Loucy (cell line): Measurements from ENCODE around the gene EIF3B.
"Not testable (repeated sequence)": the region's sequence is repeated elsewhere in the genome, so short reads cannot be mapped to it uniquely, and the experiment has no call there.

Experiments used
- H2AFZ ChIP-seq: fragments of 200-600 bp; sonication (generic); 2 replicates; pipeline ENCODE4 v1.6.0; 2016; ENCODE audit warnings: antibody characterized with exemption, mild to moderate bottlenecking, low read length, moderate library complexity
- H3F3A ChIP-seq: fragments of 200-600 bp; 2 replicates; pipeline ENCODE4 v1.6.0; 2016; ENCODE audit warnings: antibody characterized with exemption, low read depth, mild to moderate bottlenecking
- H3K27me3 ChIP-seq: fragments of 200-600 bp; sonication (generic); 2 replicates; pipeline ENCODE4 v1.6.1; 2014; ENCODE audit warnings: low read length, mild to moderate bottlenecking; ENCODE audit not compliant: insufficient read depth, poor library complexity, severe bottlenecking
- H3K36me3 ChIP-seq: fragments of 200-600 bp; sonication (generic); 2 replicates; pipeline ENCODE4 v1.6.1; 2016; ENCODE audit warnings: low read length; ENCODE audit not compliant: insufficient read depth
- H3K4me1 ChIP-seq: fragments of 200-600 bp; sonication (generic); 2 replicates; pipeline ENCODE4 v1.5.1; 2014; ENCODE audit warnings: low read length, mild to moderate bottlenecking; ENCODE audit not compliant: insufficient read depth, poor library complexity, severe bottlenecking
- H3K4me2 ChIP-seq: fragments of 200-600 bp; sonication (generic); 2 replicates; pipeline ENCODE4 v1.6.0; 2014; ENCODE audit warnings: antibody characterized with exemption, low read length, low read depth, mild to moderate bottlenecking; ENCODE audit not compliant: poor library complexity, severe bottlenecking
- H3K4me3 ChIP-seq: fragments of 200-600 bp; sonication (generic); 2 replicates; pipeline ENCODE4 v1.5.1; 2014; ENCODE audit warnings: low read length, mild to moderate bottlenecking, mixed read lengths; ENCODE audit not compliant: poor library complexity, severe bottlenecking
- H3K79me2 ChIP-seq: fragments of 200-600 bp; sonication (generic); 2 replicates; pipeline ENCODE4 v1.6.1; 2014; ENCODE audit warnings: low read length; ENCODE audit not compliant: insufficient read depth
- H3K9ac ChIP-seq: fragments of 200-600 bp; sonication (generic); 2 replicates; pipeline ENCODE4 v1.6.0; 2014; ENCODE audit warnings: mild to moderate bottlenecking, low read depth, low read length, moderate library complexity; ENCODE audit not compliant: poor library complexity, severe bottlenecking
- H3K9me2 ChIP-seq: fragments of 200-600 bp; sonication (generic); replicated peaks from 2 replicates; pipeline ENCODE4 v1.6.1; 2016; ENCODE audit warnings: low read depth, low read length, mixed read lengths
- H3K9me3 ChIP-seq: fragments of 200-600 bp; sonication (generic); 2 replicates; pipeline ENCODE4 v1.6.1; 2014; ENCODE audit warnings: mild to moderate bottlenecking, antibody characterized with exemption, low read length, low read depth; ENCODE audit not compliant: insufficient read depth
- H4K20me1 ChIP-seq: fragments of 200-600 bp; sonication (generic); 2 replicates; pipeline ENCODE4 v1.6.0; 2014; ENCODE audit warnings: antibody characterized with exemption, low read length, mild to moderate bottlenecking; ENCODE audit not compliant: insufficient read depth, poor library complexity, severe bottlenecking
- CTCF ChIP-seq: fragments of 200-600 bp; sonication (generic); conservative IDR thresholded peaks from 2 replicates; pipeline ENCODE4 v1.5.1; 2014; ENCODE audit warnings: mild to moderate bottlenecking, antibody characterized with exemption, low read length
- EZH2phosphoT487 ChIP-seq: fragments of 200-600 bp; IDR thresholded peaks from 2 replicates; pipeline ENCODE4 v1.6.1; 2018; ENCODE audit warnings: antibody characterized with exemption, mild to moderate bottlenecking, moderate library complexity, borderline replicate concordance

Gene EIF3B

GRCh38 chr7:2387897-2388636 lies 33.4 kb downstream of the EIF3B start:
- Histone ChIP-seq H3K4me1 (no peaks in the 10 kb centered on the region), H3K4me3 (no peak overlapping the region), H3K36me3 (peaks cover 4% of the 10 kb centered on the region; the same call in 1 of the 2 replicates), H2AFZ (no peak overlapping the region), H3K9me3 (no peaks in the 10 kb centered on the region), H3K79me2 (no peaks in the 10 kb centered on the region), H4K20me1 (no peaks in the 10 kb centered on the region), H3K9me2 (no peaks in the 10 kb centered on the region), H3K9ac (no peak overlapping the region), H3K27me3 (no peaks in the 10 kb centered on the region), H3K4me2 (no peak overlapping the region), H3F3A (no peaks in the 10 kb centered on the region)
- TF ChIP-seq CTCF = no peak
- no peak for TF ChIP-seq EZH2phosphoT487

- Histone ChIP-seq H3K4me1 (no peaks in the 10 kb centered on the region), H4K20me1 (no peaks in the 10 kb centered on the region), H3F3A (no peaks in the 10 kb centered on the region), H3K9ac (no peak overlapping the region), H3K27me3 (no peaks in the 10 kb centered on the region), H3K4me2 (no peak overlapping the region), H3K9me3 (no peaks in the 10 kb centered on the region), H3K36me3 (no peaks in the 10 kb centered on the region), H2AFZ (no peak overlapping the region), H3K79me2 (no peaks in the 10 kb centered on the region), H3K4me3 (no peak overlapping the region), H3K9me2 (no peaks in the 10 kb centered on the region)
- no peak for TF ChIP-seq EZH2phosphoT487
- TF ChIP-seq CTCF = no peak
Measured at GRCh38 chr7:2388637-2388954, 34.0 kb downstream of the EIF3B start.

DNA sequence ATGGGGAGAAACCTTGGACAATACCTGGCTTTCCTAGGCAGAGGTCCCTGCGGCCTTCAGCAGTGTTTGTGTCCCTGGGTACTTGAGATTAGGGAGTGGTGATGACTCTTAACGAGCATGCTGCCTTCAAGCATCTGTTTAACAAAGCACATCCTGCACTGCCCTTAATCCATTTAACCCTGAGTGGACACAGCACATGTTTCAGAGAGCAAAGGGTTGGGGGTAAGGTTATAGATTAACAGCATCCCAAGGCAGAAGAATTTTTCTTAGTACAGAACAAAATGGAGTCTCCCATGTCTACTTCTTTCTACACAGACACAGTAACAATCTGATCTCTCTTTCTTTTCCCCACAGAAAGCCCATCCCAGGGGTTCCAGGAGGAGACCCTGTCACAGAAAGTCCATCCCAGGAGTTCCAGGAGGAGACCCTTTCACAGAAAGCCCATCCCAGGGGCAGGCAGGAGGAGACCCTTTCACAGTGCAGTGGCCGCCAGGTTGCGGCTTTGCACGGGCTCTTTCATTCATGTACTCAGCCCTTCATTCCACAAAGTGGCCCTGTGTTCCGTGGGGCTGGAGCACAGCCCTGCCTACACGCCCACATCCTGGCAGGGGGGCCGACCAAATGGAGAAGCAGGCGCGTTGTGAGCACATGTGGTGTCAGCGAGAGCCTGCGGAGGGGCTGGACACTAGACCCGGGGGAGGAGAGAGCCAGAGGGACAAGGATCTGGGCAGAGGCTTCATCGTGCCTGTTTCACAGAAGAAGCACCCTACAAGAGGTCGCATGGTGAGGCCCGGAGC lies 35.6 kb downstream of the EIF3B start:
- H3K36me3 ChIP-seq, H3K27me3 ChIP-seq, H4K20me1 ChIP-seq, H3K9me2 ChIP-seq, H3K4me1 ChIP-seq, H2AFZ ChIP-seq, H3K4me3 ChIP-seq, H3F3A ChIP-seq, H3K9ac ChIP-seq, H3K4me2 ChIP-seq, H3K79me2 ChIP-seq, H3K9me3 ChIP-seq: not testable (repeated sequence)

DNA sequence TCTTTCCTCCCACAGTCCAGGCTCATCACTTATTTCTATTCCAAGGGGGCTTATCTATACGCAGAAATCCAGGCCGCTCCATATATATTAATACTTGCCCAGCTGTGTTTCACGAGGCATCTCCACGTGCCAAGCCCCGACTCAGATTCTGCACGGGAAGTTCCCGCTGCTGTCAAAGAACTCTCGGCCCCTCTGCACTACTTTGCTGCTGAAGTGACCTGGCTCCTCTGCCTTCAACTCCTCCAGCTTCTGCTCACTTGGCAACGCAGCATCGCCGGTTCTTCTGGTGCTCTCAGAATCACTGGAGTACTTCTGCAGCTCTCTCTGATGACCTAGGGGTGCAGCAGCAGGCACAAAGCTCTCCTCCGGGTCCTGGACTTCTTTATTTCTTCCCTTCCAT lies 39.1 kb downstream of the EIF3B start:
- Histone ChIP-seq H4K20me1 (no peaks in the 10 kb centered on the region), H3K9me3 (no peaks in the 10 kb centered on the region), H3K27me3 (no peaks in the 10 kb centered on the region), H3K4me2 (no peak overlapping the region), H3K4me3 (no peak overlapping the region), H3K4me1 (peaks cover 8% of the 10 kb centered on the region), H3K9me2 (no peaks in the 10 kb centered on the region), H3F3A (no peaks in the 10 kb centered on the region), H3K36me3 (no peaks in the 10 kb centered on the region), H3K9ac (no peak overlapping the region), H3K79me2 (no peaks in the 10 kb centered on the region), H2AFZ (no peak overlapping the region)
- TF ChIP-seq EZH2phosphoT487 (no peak), CTCF (no peak)
